Activated CD8-positive, alpha-beta memory T cell treated with anti-CD3 and anti-CD28 coated beads for 4 hours (primary cell): ENCODE data around the gene SYNE1.
A peak's percentile ranks its signal among the peaks of the same experiment; 100 is the strongest.

Experiments used
- DNase-seq, 2 donors: peaks; one replicate each; pipeline ENCODE4 v3.0.0-alpha.2; 2020; ENCODE audit warnings: low read depth in 2 of 2

The SYNE1 gene

GRCh38 chr6:152184573-152184916, 452.6 kb downstream of the SYNE1 start:
- no peak for DNase-seq

DNA sequence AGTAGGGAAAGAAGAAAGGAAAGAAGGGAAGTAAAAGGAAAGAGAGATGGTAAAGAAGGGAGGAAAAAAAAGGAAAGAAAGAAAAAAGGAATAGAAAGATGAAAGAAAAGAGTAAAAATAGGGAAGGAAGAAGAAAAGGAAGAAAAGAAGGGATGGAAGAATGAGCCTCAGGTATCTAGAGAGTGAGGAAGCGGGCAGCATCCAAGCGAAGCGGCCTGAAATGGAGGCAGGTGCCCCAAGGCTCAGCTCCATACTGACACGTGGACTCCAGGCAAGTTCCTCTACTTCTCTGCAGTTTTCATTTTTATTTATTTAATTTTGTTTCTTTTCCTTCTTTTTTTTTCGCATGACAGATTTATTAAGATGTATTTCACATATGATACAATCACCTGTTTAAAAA, 456.6 kb downstream of the SYNE1 start:
- DNase-seq: no peak

DNA sequence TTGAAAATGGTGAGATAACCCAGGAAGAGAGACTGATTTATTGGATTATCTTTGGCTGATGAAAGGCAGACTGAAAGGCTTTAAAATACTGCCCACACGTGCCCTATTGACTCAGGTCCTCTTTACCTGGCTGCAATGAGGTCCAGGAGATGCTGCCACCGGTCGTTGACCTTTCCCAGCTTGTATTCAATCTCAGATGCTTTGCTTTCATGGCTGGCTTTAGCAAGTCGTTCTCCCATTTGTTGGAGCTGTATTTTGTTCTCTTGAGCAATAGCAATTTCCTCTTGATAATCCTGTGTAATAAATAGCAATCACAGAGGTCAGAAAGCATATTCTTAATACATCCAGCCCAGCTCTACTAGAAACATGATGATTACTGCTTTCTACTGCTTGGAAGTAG, 460.9 kb downstream of the SYNE1 start:
- DNase-seq: no peak

- no peak for DNase-seq
Measured at GRCh38 chr6:152173957-152174356, 463.2 kb downstream of the SYNE1 start.

GRCh38 chr6:152173321-152173720, 463.8 kb downstream of the SYNE1 start:
- DNase-seq: no peak

DNA sequence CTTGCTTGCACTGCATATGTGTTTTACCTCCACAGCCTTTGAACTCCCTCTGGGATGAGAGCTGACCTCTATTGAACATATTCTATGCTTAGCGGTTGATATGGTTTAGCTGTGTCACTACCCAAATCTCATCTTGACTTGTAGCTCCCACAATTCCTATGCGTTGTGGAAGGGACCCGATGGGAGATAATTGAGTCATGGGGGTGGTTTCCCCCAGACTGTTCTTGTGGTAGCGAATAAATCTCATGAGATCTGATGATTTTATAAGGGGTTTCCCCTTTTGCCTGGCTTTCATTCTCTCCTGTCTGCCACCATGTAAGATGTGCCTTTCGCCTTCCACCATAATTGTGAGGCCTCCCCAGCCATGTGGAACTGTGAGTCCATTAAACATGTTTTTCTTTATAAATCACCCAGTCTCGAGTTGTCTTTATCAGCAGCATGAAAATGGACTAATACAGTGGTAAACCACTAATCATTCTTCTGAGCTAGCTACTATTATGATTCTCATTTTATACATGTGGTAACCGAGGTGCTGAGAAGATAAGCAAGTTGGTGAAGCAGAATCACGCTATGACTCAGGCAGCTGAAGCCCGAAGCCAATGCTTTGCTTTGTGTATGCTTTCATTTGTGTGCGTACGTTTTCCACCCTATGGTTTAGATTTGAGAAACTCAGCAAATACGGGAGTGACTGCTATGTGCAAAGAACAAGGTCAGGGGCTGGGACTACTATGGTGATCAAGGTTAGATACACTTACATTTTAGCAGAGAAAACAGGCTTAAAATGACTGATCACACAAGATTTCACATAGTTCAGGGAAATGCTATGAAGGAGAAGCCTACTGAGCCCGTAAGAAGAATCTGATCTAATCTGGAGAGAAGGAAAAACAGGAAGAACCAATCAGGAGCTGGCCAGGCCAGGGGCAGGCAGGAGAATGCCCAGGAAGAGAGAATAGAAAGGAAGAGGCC, 466.2 kb downstream of the SYNE1 start:
- peak in 1 of 2 donors; percentile 34 for DNase-seq

DNA sequence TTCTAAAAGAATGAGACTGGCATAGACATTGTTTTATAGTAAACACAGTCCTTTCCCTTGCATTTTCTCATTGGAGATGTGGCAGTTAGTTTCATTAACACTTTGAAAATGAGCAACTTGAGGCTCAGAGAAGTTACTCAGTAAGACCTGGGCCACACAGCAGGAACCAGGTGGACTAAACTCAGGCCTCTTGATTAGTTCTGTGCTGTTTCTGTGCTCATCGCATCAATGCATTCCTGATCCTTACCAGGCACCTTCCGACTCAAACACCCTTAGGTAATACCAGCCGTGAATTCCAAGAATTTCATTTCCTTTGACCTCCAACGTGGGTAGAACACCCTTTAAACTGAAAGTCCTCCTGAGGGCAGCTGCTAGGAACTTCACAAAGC, 466.9 kb downstream of the SYNE1 start:
- no peak for DNase-seq

DNA sequence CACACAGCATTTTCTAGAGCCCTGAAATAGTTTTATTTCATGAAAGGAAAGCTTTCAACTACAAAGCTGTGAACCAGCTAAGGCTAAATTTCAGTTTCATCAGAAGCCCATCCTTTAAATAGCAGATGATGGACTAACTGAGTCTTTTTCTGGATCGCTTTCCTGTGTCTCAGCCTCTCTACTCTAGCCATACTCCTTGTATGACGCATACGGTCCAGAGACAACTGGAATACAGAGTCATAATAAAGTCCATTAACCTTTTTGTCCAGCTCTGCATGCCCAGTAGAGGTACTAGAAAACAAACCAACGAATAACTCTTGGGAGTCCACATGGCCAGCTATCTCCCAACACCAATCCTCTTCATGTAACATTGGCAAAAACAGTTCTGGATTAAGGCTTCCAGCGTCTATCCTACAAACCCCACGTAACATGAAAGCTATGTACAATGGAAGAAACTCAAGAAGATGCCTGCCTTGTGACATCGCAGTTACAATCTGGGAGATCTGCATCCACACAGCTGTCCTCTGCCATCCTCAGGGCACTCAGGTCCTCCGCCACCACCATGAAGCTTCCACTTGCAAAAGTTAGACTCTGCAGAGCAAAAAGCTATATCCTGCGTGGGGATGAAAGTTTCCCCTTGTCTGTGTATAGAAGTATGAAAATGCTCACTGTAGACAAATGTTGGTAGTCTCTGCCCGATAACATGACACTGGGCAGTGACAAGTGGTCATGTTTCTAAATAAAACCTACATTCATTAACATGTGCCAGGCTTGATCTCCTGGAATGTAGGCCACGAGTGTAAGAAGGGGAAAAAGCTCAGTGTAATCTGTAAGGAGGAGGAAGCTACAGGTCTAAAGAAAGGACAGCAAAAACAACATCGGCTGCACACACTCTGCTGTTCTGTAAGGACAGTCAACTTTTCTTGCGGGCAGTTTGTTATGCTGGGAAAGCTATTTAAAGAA, 469.2 kb downstream of the SYNE1 start:
- DNase-seq: no peak

- DNase-seq: no peak
Measured at GRCh38 chr6:152166897-152167296, 470.3 kb downstream of the SYNE1 start.

DNA sequence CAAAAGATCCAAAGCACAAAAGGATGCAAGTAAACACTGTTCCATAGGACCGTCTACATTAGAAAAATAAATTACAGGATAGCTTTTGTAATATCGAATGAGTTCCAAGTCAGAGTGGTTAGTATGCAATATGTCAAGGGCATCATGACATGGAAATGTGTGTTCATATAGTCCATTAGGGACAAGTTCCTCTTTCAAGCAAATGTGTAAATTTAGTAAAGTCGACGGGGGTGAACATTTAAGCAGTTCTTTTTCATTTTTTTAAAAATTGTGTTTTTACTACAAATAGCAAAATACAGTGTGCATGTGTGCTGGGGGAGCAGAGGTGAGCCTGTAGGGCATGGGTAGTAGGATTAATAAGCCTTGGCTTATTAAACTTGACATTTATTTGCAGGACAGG, 470.7 kb downstream of the SYNE1 start:
- DNase-seq: no peak

GRCh38 chr6:152164957-152165356, 472.2 kb downstream of the SYNE1 start:
- no peak for DNase-seq

- no peak for DNase-seq
Measured at GRCh38 chr6:152161501-152161900, 475.7 kb downstream of the SYNE1 start.

DNA sequence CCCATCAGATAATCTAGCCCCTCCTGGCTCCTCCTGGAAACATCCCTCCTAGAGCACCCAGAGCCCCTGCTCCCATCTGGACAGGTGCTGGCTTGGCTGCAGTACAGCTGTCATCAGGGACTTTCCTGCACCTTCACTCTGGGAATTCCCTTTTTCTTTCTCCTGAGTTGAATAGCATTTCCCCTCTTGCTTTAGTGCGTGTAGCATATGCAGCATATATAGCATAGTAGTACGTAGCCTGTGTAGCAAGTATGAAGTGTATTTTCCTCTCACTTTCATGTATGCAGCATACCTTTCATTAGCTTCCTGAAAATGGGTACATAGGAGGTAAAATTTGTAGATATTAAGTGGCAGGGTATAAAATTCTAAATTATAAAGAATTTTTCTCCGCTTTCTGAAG, 476.8 kb downstream of the SYNE1 start:
- DNase-seq: no peak

GRCh38 chr6:152155792-152156191, 481.4 kb downstream of the SYNE1 start:
- no peak for DNase-seq

DNA sequence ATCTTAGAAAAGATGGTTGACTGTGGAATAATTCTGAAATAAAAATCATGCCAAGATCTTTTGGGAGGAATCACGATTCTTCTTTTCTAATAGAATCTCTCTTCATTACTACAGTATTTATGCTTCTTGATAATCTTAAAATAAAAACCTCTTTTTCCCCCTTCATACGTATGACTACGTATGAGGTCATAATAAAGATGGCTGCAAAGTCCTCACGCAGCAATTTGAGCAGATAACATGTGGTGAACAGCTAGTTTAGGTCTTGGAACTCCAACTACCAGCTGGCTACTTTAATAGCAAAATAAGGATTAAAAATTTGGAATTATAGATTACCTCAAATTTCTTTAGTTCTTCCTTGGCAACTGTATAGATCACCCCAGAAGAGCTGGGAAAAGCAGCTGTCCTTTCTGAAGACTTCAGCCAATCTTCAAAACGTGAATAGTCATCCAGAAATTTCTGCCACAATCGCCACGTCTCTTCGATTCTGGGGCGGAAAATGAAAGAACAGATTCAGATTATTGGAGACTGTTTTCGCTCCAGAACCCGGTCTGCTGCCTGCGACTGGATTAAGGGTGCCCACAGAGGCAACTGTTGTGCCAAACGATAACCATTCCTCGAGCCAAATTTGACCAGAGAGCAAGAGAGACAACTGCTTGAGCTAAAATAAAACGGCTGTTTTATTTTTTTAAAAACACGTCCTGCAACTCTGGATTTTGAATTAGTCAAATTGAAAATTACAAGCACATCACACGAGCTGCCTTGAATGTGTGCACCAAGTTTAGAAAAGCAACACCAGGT, 482.4 kb downstream of the SYNE1 start:
- no peak for DNase-seq

DNA sequence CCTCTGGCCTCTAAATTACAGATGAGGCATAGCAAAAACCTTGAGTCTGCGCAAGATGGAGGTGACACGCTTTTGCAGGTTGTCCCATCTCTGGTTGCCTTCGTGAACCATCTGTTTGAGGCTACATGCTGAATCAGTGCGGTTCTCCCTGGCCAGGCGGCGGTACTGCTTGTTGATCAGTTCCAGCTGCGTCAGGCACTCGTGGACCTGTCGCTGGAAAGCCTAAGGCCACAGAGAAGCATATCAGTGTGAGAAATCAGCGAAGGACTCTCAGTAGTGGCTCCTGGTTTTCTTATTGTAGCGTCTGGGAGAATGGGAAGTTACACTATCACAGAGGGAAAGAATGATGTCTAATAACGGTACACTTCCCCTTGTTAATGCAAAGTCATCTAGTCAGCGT, 485.2 kb downstream of the SYNE1 start:
- DNase-seq: no peak

DNA sequence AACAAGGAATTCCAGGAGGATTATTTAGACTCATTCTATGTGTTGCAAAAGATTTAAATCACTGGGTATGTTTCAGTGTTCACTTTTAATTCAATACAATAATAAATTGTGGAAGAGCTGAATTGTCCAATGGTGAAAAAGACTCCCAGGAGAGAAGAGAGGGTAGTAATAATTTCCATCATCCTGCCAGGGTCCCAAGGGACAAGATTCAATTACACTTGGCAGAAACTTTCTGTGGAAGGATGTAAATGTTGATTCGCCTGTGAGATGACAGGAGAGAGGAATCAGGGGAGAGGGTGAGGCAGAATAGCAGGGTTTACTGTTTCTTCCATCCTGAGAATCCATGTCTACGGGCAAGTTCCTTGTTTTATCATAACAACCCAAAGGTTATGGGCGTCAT, 487.0 kb downstream of the SYNE1 start:
- DNase-seq: no peak

- no peak for DNase-seq
Measured at GRCh38 chr6:152148412-152148811, 488.8 kb downstream of the SYNE1 start.

GRCh38 chr6:152147269-152147668, 489.9 kb downstream of the SYNE1 start:
- no peak for DNase-seq

- no peak for DNase-seq
Measured at GRCh38 chr6:152146385-152146784, 490.8 kb downstream of the SYNE1 start.

GRCh38 chr6:152143359-152143758, 493.8 kb downstream of the SYNE1 start:
- no peak for DNase-seq

- DNase-seq: no peak
Measured at GRCh38 chr6:152142105-152142504, 495.1 kb downstream of the SYNE1 start.
